Memory B cell (primary cell): ENCODE results near the gene JARID2.

Experiments used
- ATAC-seq: fragments of 150-1000 bp; cut with Tn5 transposase; 2 replicates; pipeline ENCODE4 v1.10.0; 2021; ENCODE audit warnings: low read depth, mild to moderate bottlenecking, moderate library complexity
- DNase-seq, 2 donors: peaks; one replicate each; pipeline ENCODE4 v3.0.0; 2022; ENCODE audit warnings: low spot score in 2 of 2
- H3K27ac Mint-ChIP-seq: one replicate; pipeline ENCODE4 v1.8.0; 2022; ENCODE audit warnings: mild to moderate bottlenecking, moderate library complexity, mixed read lengths
- H3K27me3 Mint-ChIP-seq: one replicate; pipeline ENCODE4 v1.8.0; 2022; ENCODE audit warnings: mixed read lengths
- H3K36me3 Mint-ChIP-seq: one replicate; pipeline ENCODE4 v1.8.0; 2022; ENCODE audit warnings: mild to moderate bottlenecking, mixed read lengths
- H3K4me1 Mint-ChIP-seq: one replicate; pipeline ENCODE4 v1.8.0; 2022; ENCODE audit warnings: mixed read lengths
- H3K4me3 Mint-ChIP-seq: one replicate; pipeline ENCODE4 v1.8.0; 2022; ENCODE audit warnings: mild to moderate bottlenecking, moderate library complexity, mixed read lengths
- H3K9me3 Mint-ChIP-seq: one replicate; pipeline ENCODE4 v1.8.0; 2022; ENCODE audit warnings: mixed read lengths

JARID2 gene

DNA sequence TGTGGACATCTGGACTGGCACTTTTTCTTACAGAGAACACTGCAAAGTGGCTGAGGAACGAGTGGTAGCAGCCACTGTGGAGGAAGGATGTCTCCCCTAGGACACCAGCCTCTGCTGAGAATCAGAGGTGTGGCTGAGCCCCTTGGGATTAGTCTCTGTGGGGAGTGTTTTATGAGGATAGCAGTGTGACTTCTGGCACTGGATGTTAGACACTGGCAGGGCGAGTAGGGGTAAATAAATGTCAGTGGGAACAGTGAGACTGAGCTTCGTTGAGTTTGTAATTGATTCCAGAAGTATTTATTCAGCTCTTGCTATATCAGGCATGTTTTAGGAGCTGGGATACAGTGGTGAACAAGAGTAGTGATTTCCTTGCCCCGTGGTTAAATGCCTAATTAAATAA lies 124.0 kb downstream of the JARID2 start:
- Mint-ChIP-seq H3K9me3 (no peaks in the 10 kb centered on the region), H3K36me3 (peaks cover 4% of the 10 kb centered on the region), H3K27me3 (no peaks in the 10 kb centered on the region), H3K4me1 (peaks cover 42% of the 10 kb centered on the region), H3K4me3 (no peak overlapping the region), H3K27ac (peak overlapping the region; percentile 36)
- no peak for ATAC-seq
- DNase-seq: no peak

DNA sequence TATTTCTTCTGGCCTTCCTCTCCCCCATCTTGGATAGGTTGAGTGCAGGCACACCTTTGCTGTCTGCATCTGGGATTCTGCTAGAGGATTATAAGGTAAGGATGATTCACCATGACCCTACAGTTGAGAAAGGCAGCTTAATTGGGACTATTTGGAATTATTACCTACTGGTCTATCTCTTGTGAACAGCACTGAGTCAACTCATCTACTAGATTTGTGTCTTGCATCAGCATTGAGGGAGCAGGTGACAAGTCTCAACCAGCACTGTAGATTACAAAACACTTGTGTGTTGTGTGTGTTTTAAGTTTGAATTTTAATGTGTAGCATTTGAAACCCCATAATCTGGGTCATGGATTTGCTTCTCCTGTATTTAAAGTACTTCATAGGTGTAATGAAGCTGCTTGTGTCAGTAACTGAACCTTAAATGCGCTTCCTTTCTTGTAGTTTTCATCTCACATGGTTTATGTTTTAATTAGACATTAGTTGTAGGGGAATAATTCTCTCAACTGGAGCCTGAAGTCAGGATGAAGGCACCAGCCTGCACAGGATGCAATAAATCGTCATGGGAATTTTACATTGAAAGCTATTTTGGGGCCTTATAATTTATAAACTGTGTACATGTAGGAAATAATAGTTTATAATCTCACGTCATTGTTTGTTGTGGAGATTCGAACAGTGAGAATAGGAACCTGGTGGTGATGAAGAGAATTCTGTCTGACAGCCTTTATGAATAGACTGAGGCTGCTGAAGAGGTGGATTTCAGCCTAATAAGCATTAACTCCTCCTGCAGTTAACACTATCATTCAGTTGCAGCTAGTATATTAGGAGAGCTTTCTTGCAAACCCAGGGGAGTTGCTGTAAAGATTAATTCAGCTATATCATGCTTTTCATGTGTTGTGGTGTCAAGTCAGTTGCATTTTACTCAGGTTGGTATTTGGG lies 125.1 kb downstream of the JARID2 start:
- H3K36me3 Mint-ChIP-seq: peaks cover 7% of the 10 kb centered on the region
- DNase-seq: no peak
- H3K4me1 Mint-ChIP-seq: peaks cover 43% of the 10 kb centered on the region
- ATAC-seq: no peak
- H3K27ac Mint-ChIP-seq: no peak overlapping the region
- no peaks in the 10 kb centered on the region for H3K9me3 Mint-ChIP-seq
- no peaks in the 10 kb centered on the region for H3K27me3 Mint-ChIP-seq
- no peak overlapping the region for H3K4me3 Mint-ChIP-seq

DNA sequence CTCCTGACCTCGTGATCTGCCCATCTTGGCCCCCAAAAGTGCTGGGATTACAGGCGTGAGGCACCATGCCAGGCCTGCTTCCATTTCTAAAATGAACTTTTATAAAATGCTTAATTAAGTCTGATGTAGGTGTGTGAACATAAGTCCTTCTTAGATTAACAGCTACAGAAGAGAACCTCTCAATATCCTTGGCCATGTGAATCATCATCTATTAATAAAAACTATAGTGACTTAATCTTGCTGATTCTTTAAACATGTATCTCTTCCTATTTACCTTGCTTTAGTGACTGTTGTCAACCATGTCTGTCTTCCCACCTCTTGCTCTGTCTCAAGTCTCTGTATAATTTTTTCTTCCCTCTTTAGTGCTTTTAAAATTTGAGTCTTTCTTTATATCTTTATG lies 127.1 kb downstream of the JARID2 start:
- DNase-seq (no peak), ATAC-seq (no peak)
- no peak overlapping the region for H3K4me3 Mint-ChIP-seq
- H3K4me1 Mint-ChIP-seq: peaks cover 43% of the 10 kb centered on the region
- peaks cover 14% of the 10 kb centered on the region for H3K36me3 Mint-ChIP-seq
- H3K27ac Mint-ChIP-seq: no peak overlapping the region
- H3K27me3 Mint-ChIP-seq: no peaks in the 10 kb centered on the region
- H3K9me3 Mint-ChIP-seq: no peaks in the 10 kb centered on the region

DNA sequence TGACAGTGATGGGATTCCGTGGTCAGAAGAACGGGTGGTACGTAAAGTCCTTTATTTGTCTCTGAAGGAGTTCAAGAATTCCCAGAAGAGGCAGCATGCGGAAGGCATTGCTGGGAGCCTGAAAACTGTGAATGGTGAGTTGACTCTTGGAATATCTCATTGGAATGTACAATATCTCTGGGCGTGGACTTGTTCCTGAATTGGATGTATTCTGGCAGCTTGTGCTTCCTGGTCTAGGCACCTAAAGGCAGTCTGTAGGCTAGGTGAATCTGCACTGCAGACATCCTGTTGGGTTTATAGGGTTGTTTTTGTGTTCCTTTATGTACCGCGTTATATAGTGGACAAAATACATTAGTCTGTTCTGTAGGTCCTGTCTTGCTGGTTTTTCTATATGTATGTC lies 128.2 kb downstream of the JARID2 start:
- Mint-ChIP-seq H3K9me3 (no peaks in the 10 kb centered on the region), H3K27ac (no peak overlapping the region), H3K4me1 (peaks cover 36% of the 10 kb centered on the region), H3K36me3 (peaks cover 11% of the 10 kb centered on the region), H3K27me3 (no peaks in the 10 kb centered on the region), H3K4me3 (no peak overlapping the region)
- DNase-seq (no peak), ATAC-seq (no peak)

DNA sequence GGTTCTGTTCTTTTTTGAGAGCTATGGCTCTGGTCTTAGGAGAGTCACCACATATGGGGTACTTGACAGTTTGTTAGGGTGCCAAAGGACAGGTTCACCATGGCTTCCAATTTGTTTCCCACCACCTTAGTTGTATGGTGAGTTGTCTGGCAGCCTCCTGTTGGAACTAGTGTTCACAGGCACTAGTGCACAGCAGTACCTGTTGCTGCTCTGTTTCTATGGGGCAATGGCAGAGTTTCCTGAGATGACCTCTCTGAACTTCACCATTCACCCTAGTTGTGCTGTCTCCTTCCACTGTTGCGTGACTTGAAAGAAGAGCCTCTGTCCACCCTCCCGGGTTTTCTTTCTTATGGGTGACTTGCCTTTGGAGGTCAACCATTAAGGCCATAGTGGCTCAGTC lies 129.1 kb downstream of the JARID2 start:
- no peak overlapping the region for H3K4me3 Mint-ChIP-seq
- ATAC-seq: no peak
- no peaks in the 10 kb centered on the region for H3K9me3 Mint-ChIP-seq
- no peaks in the 10 kb centered on the region for H3K27me3 Mint-ChIP-seq
- peaks cover 12% of the 10 kb centered on the region for H3K36me3 Mint-ChIP-seq
- DNase-seq: no peak
- no peak overlapping the region for H3K27ac Mint-ChIP-seq
- peaks cover 30% of the 10 kb centered on the region for H3K4me1 Mint-ChIP-seq

DNA sequence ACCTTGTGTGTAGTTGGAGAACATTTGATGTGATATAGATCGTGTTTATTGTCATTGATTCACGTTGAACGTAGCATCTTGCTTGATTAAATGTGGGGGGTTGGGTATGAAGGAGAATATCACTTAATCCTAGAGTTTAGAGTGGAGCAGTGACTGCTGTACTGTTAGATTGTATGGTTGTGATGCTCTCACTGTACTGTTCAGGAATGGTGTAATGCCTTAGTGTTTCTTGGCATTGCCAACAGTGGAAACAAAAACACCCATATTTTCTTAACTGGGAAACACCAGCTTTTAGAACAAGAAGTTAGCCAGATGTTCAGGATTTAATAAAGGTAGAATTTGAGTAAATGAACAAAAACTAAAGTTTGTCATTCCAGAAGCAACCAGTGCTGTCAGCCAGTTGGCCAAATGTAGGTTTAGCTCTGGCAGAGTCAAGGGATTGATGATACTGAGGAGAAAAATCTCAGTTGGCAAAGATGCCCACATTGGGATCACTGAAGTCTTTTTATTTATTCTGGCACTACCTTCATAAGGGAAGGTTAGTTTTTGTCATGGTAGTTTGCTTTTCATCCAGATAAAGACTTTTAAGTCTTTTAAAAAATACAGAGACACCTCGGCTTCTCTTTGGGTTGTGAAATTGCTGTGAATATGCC lies 129.9 kb downstream of the JARID2 start:
- no peak overlapping the region for H3K4me3 Mint-ChIP-seq
- no peaks in the 10 kb centered on the region for H3K9me3 Mint-ChIP-seq
- no peak for DNase-seq
- H3K36me3 Mint-ChIP-seq: peaks cover 12% of the 10 kb centered on the region
- peaks cover 22% of the 10 kb centered on the region for H3K4me1 Mint-ChIP-seq
- ATAC-seq: no peak
- no peaks in the 10 kb centered on the region for H3K27me3 Mint-ChIP-seq
- H3K27ac Mint-ChIP-seq: no peak overlapping the region

DNA sequence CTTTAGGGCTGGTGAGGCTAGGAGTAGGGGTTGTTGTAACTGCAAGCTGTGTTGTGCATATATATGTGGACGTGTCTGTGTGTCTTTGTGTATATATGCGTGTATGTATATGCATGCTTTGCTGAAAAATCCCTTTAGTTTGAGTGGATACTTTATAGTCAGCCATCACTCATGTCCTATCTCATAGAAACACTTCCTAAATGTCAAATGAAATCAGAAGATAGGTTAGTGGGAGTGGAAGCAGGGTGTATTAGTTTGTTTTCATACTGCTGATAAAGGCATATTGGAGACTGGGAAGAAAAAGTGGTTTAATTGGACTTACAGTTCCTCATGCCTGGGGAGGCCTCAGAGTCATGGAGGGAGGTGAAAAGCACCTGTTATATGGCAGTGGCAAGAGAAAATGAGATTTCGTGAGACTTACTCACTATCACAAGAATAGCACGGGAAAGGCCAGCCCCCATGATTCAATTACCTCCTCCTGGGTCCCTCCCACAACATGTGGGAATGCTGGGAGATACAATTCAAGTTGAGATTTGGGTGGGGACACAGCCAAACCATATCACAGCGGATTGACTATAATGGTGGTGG lies 131.1 kb downstream of the JARID2 start:
- DNase-seq (no peak), ATAC-seq (no peak)
- Mint-ChIP-seq H3K4me3 (no peak overlapping the region), H3K4me1 (peaks cover 19% of the 10 kb centered on the region), H3K27me3 (no peaks in the 10 kb centered on the region), H3K27ac (no peak overlapping the region), H3K36me3 (peaks cover 12% of the 10 kb centered on the region), H3K9me3 (no peaks in the 10 kb centered on the region)

DNA sequence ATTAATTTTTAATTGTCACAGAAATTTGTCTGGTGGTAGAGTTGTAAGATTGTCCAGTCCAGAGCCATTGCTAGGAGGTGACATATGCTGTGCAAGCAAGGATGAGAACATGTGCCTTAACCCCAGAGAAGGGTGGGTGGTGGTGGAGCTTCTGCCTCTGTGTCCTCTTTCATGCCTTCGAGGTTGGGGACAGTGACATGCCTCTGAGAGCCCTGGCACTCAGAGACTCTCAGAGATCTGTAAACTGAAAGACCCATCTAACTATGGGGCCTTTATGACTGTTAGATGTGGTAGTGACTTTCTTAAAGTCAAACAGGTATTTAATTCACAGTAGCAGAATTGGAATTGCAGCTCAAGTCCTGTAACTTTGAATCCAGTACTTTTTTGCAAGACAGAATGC lies 132.4 kb downstream of the JARID2 start:
- H3K4me1 Mint-ChIP-seq: peaks cover 24% of the 10 kb centered on the region
- H3K27ac Mint-ChIP-seq: no peak overlapping the region
- H3K4me3 Mint-ChIP-seq: no peak overlapping the region
- DNase-seq: no peak
- peaks cover 12% of the 10 kb centered on the region for H3K36me3 Mint-ChIP-seq
- ATAC-seq: no peak
- no peaks in the 10 kb centered on the region for H3K9me3 Mint-ChIP-seq
- H3K27me3 Mint-ChIP-seq: no peaks in the 10 kb centered on the region

DNA sequence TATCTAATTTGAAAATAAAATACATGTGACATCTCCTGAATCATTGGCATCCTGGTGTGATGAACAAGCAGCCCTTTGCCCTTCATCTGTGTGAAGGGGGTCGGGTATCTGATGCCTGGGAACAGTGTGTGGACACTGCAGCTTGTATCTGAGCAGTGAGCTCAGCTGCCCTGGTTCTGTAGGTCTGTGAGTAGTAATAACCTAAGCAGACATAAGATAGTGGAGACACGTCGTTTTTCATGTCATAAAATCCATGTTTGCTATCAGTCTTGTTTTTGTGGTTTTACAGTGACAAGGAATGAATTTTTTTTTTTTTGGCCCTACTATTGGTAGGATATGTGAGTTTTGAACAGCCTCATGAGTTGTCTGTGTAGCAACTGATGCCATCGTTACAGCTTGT lies 133.0 kb downstream of the JARID2 start:
- Mint-ChIP-seq H3K27ac (no peak overlapping the region), H3K4me1 (peaks cover 24% of the 10 kb centered on the region), H3K4me3 (no peak overlapping the region), H3K27me3 (no peaks in the 10 kb centered on the region), H3K36me3 (peaks cover 12% of the 10 kb centered on the region), H3K9me3 (no peaks in the 10 kb centered on the region)
- no peak for ATAC-seq
- DNase-seq: no peak

DNA sequence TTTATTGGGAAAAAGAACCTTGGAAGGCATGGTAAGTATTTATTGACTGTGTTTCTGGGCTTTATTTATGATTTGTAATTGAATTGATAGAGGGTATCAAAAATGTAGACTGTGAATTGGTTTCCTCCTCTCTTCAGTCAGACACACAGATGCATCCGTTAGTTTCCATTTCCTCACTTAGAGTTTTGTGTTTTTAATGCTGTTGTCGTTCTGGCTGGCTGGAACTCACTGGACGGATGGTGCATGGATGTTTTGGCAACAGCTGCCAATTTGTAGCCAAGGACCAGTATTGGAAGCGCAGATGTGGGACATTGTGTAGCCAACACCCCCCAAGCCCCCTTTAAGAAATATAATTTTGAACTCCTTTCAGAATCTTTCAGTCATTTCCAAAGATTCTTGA lies 134.5 kb downstream of the JARID2 start:
- DNase-seq (no peak), ATAC-seq (no peak)
- H3K27me3 Mint-ChIP-seq: no peaks in the 10 kb centered on the region
- no peak overlapping the region for H3K27ac Mint-ChIP-seq
- H3K9me3 Mint-ChIP-seq: no peaks in the 10 kb centered on the region
- H3K4me1 Mint-ChIP-seq: peaks cover 34% of the 10 kb centered on the region
- peaks cover 12% of the 10 kb centered on the region for H3K36me3 Mint-ChIP-seq
- H3K4me3 Mint-ChIP-seq: no peak overlapping the region

DNA sequence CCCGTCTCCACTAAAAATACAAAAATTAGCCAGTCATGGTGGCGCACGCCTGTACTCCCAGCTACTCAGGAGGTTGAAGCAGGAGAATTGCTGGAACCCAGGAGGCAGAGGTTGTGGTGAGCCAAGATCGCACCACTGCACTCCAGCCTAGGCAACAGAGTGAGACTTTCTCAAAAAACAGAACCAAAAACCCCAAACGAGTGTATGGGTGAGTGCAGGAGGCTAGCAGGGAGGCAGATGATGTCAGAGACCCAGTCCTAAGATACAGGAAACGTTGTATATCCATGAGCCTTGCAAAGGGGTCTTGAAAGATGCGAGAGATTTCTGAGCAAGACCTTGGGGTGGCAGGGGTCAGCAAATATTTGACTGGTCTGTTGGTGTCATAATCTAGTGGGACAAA lies 136.2 kb downstream of the JARID2 start:
- H3K4me1 Mint-ChIP-seq: peaks cover 34% of the 10 kb centered on the region
- H3K36me3 Mint-ChIP-seq: peaks cover 6% of the 10 kb centered on the region
- H3K27me3 Mint-ChIP-seq: no peaks in the 10 kb centered on the region
- DNase-seq (no peak), ATAC-seq (no peak)
- no peaks in the 10 kb centered on the region for H3K9me3 Mint-ChIP-seq
- no peak overlapping the region for H3K27ac Mint-ChIP-seq
- H3K4me3 Mint-ChIP-seq: no peak overlapping the region

DNA sequence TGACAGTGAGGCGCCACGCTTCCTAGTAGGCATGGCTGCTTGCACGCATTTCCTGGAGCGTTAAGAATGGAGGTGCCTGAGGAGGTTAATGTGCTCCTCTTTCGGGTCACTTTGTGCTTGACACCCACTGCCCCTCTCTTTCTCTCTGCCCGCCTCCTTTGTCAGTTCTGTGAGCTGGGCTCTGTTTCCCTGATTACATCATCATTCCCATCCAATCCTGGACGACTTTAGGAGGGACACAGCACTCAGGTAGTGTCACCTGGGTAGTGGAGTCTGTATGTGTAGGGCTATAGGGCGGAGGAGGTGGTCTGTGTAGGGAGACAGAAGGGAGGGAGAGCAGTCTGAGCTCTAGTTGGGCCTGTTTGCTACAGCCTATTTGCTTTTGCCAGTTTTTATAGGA lies 136.8 kb downstream of the JARID2 start:
- Mint-ChIP-seq H3K27me3 (no peaks in the 10 kb centered on the region), H3K36me3 (peaks cover 3% of the 10 kb centered on the region), H3K9me3 (no peaks in the 10 kb centered on the region), H3K4me1 (peaks cover 38% of the 10 kb centered on the region), H3K27ac (no peak overlapping the region), H3K4me3 (no peak overlapping the region)
- ATAC-seq (no peak), DNase-seq (no peak)

DNA sequence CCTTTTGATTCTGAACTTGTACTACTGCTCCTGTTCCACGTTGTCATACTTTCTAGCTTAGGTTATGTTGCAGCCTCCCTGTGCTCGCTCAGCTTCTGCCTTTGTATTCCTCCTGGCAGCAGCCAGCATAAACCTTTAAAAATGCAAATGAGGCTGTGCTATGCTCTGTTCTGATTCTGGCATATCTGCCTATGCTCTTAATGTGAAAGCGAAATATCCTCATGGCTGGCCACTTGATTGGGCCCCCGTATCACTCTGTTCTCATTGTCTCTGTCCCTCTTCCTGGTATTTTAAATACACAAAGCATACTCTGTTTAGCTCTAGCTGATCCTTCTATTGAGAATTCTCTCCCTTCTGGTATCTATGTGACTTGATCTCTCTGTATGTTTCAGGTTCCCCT lies 139.0 kb downstream of the JARID2 start:
- peak overlapping the region; percentile 31 for H3K4me3 Mint-ChIP-seq
- no peaks in the 10 kb centered on the region for H3K27me3 Mint-ChIP-seq
- ATAC-seq: peak; percentile 78
- H3K27ac Mint-ChIP-seq: peak overlapping the region; percentile 65
- DNase-seq: peak in 1 of 2 donors; percentile 4
- no peaks in the 10 kb centered on the region for H3K9me3 Mint-ChIP-seq
- H3K36me3 Mint-ChIP-seq: no peaks in the 10 kb centered on the region
- peaks cover 51% of the 10 kb centered on the region for H3K4me1 Mint-ChIP-seq

DNA sequence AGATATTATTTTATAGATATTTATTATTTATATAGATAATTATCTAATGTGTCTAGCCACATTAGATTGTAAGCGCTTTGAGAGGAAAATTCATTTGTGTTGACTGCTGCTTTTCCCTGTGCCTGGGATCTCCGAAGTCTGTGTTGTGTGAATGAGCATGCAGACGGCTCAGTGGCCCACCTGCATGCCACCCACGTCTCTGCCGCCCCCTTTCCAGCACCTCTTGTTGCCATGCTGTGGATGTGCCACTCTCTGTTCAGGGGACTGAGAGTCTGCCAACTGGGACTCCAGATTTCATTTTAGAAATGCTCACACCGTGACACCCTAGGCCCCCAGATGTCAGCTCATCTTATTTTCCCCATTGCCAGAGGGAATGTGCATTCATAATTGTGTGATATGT lies 139.7 kb downstream of the JARID2 start:
- Mint-ChIP-seq H3K27me3 (no peaks in the 10 kb centered on the region), H3K4me3 (no peak overlapping the region), H3K9me3 (no peaks in the 10 kb centered on the region), H3K36me3 (no peaks in the 10 kb centered on the region), H3K27ac (no peak overlapping the region), H3K4me1 (peaks cover 57% of the 10 kb centered on the region)
- ATAC-seq (no peak), DNase-seq (no peak)
